Left ventricle myocardium inferior (tissue), 1 donor: ENCODE results near the gene ZDHHC3. TPM values are rescaled to one million over a fixed set of nuclear protein-coding genes. Genes with fewer than 3 reads are reported as not detected.

ENCODE experiments used
- DNase-seq: peaks from one replicate; pipeline ENCODE4 v3.0.0-alpha.2; 2020
- H3K27ac ChIP-seq: fragments of 200-600 bp; replicated peaks from 2 replicates; pipeline ENCODE4 v1.8.0; 2021
- H3K27me3 ChIP-seq: fragments of 200-600 bp; 2 replicates; pipeline ENCODE4 v1.8.0; 2021; ENCODE audit warnings: low read depth
- H3K36me3 ChIP-seq: fragments of 200-600 bp; 2 replicates; pipeline ENCODE4 v1.8.0; 2021
- H3K4me1 ChIP-seq: fragments of 200-600 bp; 2 replicates; pipeline ENCODE4 v1.8.0; 2021
- H3K4me3 ChIP-seq: fragments of 200-600 bp; 2 replicates; pipeline ENCODE4 v1.8.0; 2021; ENCODE audit warnings: mild to moderate bottlenecking, moderate library complexity
- H3K9me3 ChIP-seq: fragments of 200-600 bp; replicated peaks from 2 replicates; pipeline ENCODE4 v1.8.0; 2021
- intact Hi-C: fragments of 100-400 bp; cut with micrococcal nuclease; formaldehyde crosslinking; loops from one replicate; pipeline ENCODE4 v1.11.0; 2022
- total RNA-seq: library from RNA; stranded (reverse); fragmentation: NEBNext Ultra II Directional; extraction: Animal tissue kit (Norgen Biotek cat#: 25700); gene quantifications from one replicate; pipeline ENCODE4 v1.2.1, GENCODE V29; 2021
- TF ChIP-seq, protein P1 (sequence below): fragments of 200-600 bp; IDR thresholded peaks from 2 replicates; pipeline ENCODE4 v1.8.0; 2021; ENCODE audit warnings: antibody characterized with exemption, mild to moderate bottlenecking, borderline replicate concordance
- donor health status: DM: no; HTN: yes; CAD: no; lungs with severe emphysema.

ZDHHC3 gene
- total RNA-seq, 1 donor from 2014 or later: 40.2 TPM

GRCh38 chr3:45010811-45011333 is 34.9 kb upstream of the ZDHHC3 start:
- peaks cover 69% of the 10 kb centered on the region for H3K4me1 ChIP-seq
- intact Hi-C loops: no loop called here

GRCh38 chr3:45009868-45010267 is 33.9 kb upstream of the ZDHHC3 start:
- peaks cover 4% of the 10 kb centered on the region for H3K9me3 ChIP-seq
- peak overlapping the region; percentile 94 for H3K27ac ChIP-seq
- no peaks in the 10 kb centered on the region for H3K27me3 ChIP-seq
- peaks cover 27% of the 10 kb centered on the region for H3K36me3 ChIP-seq
- no peak overlapping the region for H3K4me3 ChIP-seq
- DNase-seq: no peak
- intact Hi-C loops: no loop called here
- TF ChIP-seq, protein P1, sequence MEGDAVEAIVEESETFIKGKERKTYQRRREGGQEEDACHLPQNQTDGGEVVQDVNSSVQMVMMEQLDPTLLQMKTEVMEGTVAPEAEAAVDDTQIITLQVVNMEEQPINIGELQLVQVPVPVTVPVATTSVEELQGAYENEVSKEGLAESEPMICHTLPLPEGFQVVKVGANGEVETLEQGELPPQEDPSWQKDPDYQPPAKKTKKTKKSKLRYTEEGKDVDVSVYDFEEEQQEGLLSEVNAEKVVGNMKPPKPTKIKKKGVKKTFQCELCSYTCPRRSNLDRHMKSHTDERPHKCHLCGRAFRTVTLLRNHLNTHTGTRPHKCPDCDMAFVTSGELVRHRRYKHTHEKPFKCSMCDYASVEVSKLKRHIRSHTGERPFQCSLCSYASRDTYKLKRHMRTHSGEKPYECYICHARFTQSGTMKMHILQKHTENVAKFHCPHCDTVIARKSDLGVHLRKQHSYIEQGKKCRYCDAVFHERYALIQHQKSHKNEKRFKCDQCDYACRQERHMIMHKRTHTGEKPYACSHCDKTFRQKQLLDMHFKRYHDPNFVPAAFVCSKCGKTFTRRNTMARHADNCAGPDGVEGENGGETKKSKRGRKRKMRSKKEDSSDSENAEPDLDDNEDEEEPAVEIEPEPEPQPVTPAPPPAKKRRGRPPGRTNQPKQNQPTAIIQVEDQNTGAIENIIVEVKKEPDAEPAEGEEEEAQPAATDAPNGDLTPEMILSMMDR: no peak
- peaks cover 69% of the 10 kb centered on the region for H3K4me1 ChIP-seq

More at GRCh38 chr3:45010811-45011333, 34.9 kb upstream of the ZDHHC3 start:
- DNase-seq: no peak
- Histone ChIP-seq H3K27ac (peak overlapping the region; percentile 94), H3K9me3 (no peaks in the 10 kb centered on the region), H3K27me3 (no peaks in the 10 kb centered on the region), H3K4me3 (peak overlapping the region; percentile 27), H3K36me3 (peaks cover 22% of the 10 kb centered on the region)
- TF ChIP-seq, protein P1: no peak

DNA sequence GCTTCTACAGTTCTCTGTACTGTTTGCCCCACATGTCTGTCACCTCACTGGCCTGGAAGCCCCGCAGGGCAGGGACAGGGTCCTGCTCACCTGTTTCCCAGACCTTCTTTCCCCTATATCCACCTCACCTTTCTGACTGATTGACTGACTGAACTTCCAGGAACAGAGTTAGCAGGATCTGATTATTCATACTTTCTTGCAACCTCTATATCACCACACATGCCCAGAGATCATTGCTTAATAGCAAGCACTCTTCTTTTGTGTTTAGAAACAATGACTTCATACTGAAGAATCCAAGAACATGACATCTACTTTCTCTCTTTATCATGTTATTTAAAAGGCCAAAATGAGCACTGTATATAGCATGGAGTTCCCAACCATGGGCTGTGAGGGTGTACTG is 32.1 kb upstream of the ZDHHC3 start:
- Histone ChIP-seq H3K4me3 (no peak overlapping the region), H3K27ac (peak overlapping the region; percentile 21), H3K4me1 (peaks cover 67% of the 10 kb centered on the region), H3K36me3 (peaks cover 28% of the 10 kb centered on the region), H3K27me3 (no peaks in the 10 kb centered on the region), H3K9me3 (peaks cover 8% of the 10 kb centered on the region)
- TF ChIP-seq, protein P1: no peak
- DNase-seq: no peak
- intact Hi-C loops: no loop called here

DNA sequence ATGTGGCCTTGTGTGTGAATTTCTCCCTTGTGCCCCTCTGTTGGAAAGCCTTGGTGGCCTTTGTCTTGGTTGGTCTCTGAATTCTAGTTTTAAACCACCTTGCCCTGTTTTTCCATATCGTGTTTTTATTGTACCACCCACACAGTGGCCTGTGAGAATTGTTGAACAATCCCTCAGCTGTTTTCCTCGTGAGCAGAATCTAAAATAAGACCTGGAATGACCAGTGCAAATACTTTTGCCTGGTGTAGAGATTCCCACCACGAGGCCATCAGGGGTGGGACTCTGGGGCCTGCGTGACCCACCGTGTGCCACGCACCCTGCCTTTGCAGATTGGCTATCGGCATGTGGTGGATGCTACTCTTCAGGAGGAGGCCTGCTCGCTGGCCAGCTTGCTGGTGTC is 31.1 kb upstream of the ZDHHC3 start:
- H3K27me3 ChIP-seq: no peaks in the 10 kb centered on the region
- H3K9me3 ChIP-seq: peaks cover 8% of the 10 kb centered on the region
- H3K4me1 ChIP-seq: peaks cover 67% of the 10 kb centered on the region
- H3K36me3 ChIP-seq: peaks cover 33% of the 10 kb centered on the region
- peak overlapping the region; percentile 21 for H3K27ac ChIP-seq
- H3K4me3 ChIP-seq: no peak overlapping the region
- intact Hi-C loops: no loop called here
- DNase-seq: no peak
- TF ChIP-seq, protein P1: no peak

- TF ChIP-seq, protein P1: no peak
- peak overlapping the region; percentile 82 for H3K27ac ChIP-seq
- H3K4me1 ChIP-seq: peaks cover 64% of the 10 kb centered on the region
- no peak overlapping the region for H3K4me3 ChIP-seq
- no peak for DNase-seq
- intact Hi-C loops: no loop called here
- peaks cover 60% of the 10 kb centered on the region for H3K36me3 ChIP-seq
- H3K9me3 ChIP-seq: peaks cover 8% of the 10 kb centered on the region
- H3K27me3 ChIP-seq: no peaks in the 10 kb centered on the region
Measured at GRCh38 chr3:45003859-45004258, 27.9 kb upstream of the ZDHHC3 start.

- intact Hi-C loops: no loop called here
- TF ChIP-seq, protein P1: no peak
- Histone ChIP-seq H3K9me3 (peaks cover 8% of the 10 kb centered on the region), H3K4me3 (no peak overlapping the region), H3K4me1 (peaks cover 63% of the 10 kb centered on the region), H3K27ac (peak overlapping the region; percentile 82), H3K36me3 (peaks cover 64% of the 10 kb centered on the region), H3K27me3 (no peaks in the 10 kb centered on the region)
- DNase-seq: no peak
Measured at GRCh38 chr3:45003406-45003805, 27.4 kb upstream of the ZDHHC3 start.
